Smooth muscle cell of trachea (primary cell): Measurements from ENCODE around the gene CROCC2. TPM values are rescaled to one million over a fixed set of nuclear protein-coding genes. Genes with fewer than 3 reads are reported as not detected.

Experiments used
- total RNA-seq: library from RNA; depleted of rRNA; stranded (reverse); fragments of >200 nt; gene quantifications from 2 replicates; pipeline ENCODE4 v1.2.1, GENCODE V29; 2014

CROCC2 gene
- total RNA-seq, result 0.50 and 1.0 TPM in 2 replicates

DNA sequence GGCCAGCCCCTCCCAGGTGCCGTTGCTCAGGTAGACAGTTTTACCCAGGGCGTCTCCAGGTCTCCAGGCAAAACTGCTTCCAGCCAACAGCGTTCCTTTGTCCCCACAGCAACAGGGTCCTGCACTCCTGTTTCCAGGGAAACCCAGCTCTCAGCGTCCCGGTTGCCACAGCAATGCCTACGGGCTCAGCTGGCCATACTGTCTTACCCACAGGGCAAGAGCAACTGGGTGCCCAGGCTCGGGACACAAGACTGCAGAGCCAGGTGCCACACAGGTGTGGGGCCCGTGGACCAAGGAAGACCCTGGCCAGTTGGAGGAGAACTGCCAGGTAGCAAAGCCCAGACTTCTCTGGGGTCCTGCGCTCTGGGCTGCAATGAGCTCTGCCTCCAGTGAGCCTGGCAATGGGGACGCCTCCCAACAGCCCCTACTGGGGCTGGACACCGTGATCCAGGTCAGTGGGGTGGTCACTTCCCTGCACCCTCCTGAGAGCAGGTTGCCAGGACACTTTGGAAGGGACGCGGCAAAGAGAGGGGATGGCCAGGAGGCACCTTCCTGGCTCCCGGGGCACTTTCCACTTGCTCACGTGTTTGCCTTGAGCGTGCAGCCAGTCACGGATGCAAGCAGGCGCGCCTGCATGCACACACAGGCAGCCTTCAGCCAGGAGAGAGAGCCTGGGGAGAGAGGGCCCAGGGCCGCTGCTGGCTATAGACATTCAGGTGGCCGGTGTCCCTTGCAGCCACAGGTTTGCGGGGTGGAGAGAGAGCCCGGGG is at the start of gene CROCC2:
Gene CROCC2, plus strand, starts transcription at position 196 of the 770 bp plus-strand sequence. Its CDS starts 178 bp downstream, at position 374.

DNA sequence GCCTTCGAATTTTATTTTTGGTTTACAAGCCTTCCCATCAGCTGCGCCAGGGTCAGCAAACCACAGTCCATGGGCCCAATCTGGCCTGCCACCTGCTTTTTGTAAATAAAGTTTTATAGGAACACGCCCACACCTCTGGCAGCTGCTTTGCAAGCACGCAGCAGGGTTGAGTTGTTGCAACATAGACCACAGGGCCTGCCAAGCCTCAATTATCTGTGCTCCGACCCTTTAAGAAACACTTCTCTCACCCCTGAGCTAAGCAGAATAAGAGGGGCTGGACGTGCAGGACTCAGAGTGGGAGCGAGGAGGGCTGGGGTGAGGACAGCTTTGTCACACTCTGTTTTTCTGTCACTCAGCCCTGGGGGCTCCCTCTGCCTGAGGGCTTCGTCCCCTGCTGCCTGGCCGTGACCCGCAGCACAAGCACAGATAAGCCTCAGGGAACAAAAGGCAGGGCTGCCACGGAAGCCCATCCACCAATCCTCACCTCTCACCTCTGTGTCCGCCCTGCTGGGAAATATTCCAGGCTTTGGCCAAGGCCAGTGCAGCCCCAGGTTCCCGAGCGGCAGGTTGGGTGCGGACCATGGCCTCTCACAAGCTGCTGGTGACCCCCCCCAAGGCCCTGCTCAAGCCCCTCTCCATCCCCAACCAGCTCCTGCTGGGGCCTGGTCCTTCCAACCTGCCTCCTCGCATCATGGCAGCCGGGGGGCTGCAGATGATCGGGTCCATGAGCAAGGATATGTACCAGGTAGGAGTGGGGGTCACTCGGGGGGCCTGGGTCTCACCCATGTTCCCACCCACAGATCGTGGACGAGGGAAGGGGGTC is 37.6 kb upstream of the CROCC2 start, which contains the start of gene AGXT:
Gene AGXT, plus strand, starts transcription at position 539 of the 823 bp plus-strand sequence. Its CDS starts 42 bp downstream, at position 581.

DNA sequence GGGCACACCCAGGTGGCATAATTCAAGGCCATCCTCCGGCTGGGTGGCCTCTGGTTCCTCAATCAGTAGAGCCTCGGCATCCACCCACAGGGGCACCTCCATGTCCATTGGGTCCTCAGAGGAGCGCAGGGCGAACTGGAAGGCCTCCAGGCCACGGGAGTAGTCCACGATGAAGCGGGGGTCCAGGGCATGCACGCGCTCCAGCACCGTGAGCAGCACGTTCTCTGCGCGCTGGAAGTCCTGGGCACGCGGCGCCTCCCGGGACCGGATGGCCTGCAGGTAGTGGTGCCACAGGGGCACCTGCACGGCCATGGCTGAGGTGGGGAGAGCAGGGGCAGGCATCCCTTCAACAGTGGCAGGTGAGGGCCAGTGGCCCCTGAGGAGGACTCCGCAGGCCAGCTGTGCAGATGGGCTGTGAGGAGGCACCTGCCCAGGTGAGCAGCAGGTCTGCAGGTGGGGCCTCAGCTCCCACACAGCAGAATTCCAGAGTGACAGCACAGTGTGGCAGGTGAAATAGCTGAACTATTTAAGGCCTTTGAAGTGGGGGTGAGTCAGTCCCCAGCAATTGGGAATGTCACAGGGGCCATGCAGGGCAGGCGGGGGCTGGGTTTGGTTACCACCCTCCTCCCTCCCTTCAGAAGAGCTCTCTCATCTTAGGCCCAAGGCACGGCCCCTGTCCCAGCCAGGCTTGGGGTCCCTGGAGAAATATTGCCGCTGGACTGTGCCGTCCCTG is 10.3 kb upstream of the CROCC2 start, which contains the start of gene MAB21L4:
Gene MAB21L4, minus strand, starts transcription at position 501 of the 733 bp plus-strand sequence. Its CDS starts 159 bp downstream, at position 342.

DNA sequence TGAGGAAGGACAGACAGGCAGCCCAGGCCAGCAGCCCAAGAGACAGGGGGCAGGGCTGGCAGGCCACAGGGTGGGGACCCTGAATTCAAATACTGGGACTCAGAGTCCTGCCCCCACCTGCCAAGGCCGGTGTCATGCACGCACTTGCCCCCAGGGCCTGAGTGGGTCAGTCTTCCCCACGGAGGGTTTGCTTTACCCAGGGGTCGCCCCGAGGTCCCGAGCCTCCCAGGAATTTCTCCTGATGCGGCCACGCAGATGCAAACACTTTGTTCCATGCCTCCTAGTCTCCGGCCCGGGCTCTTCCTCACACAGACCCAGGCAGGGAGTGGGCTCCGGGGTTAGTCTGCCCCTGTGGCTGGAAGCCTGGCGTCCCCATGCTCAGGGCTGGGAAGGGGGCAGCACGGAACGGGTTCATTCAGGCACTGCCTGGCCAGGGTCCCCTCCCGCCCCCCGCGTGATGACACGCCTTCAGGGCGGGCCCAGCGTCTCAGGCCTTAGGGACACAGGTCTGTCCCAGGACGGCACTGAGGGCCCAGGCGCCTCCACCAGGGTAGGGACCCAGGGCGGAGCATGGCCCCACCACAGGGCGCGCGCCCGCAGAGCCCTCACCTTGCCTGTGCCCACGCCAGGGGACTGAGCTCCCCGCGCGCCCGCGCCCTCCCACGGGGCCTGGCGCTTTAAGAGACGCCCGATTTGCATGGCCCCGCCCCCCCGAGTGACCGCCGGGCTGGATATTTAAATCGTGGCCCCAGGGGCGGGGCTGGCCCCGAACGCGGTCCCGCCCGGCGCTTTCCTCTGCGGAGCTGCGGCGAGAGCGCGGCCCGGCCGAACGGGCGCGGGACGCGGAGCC is 91.9 kb downstream of the CROCC2 start, which contains the start of gene SNED1:
Gene SNED1, plus strand, starts transcription at position 763 of the 850 bp plus-strand sequence. CDS start 220 bp downstream, outside the sequence.

Other genes starting within 250 kb of the CROCC2 start
- 0.17 TPM in 1 of 2 replicates, not detected in the other for gene AQP12B, start 223.5 kb upstream of the CROCC2 start, total RNA-seq
- not detected in 2 replicates for gene AQP12A, start 214.5 kb upstream of the CROCC2 start, total RNA-seq
- not detected in 2 replicates for gene KIF1A, start 86.1 kb upstream of the CROCC2 start, total RNA-seq
- gene AGXT, start 37.5 kb upstream of the CROCC2 start, total RNA-seq, result not detected in 2 replicates
- gene MAB21L4, start 10.2 kb upstream of the CROCC2 start, total RNA-seq, result not detected in 2 replicates
- 52.9 and 124 TPM in 2 replicates for gene SNED1, start 92.3 kb downstream of the CROCC2 start, total RNA-seq
- 32.1 and 43.5 TPM in 2 replicates for gene MTERF4, start 196.0 kb downstream of the CROCC2 start, total RNA-seq
- gene PASK, start 243.1 kb downstream of the CROCC2 start, total RNA-seq, result 0.99 and 3.9 TPM in 2 replicates
- 78.1 and 84.2 TPM in 2 replicates for gene PPP1R7, start 244.1 kb downstream of the CROCC2 start, total RNA-seq